HEK293T (cell line): ENCODE results near the gene MAPK8IP2.
"Not testable (repeated sequence)": the region's sequence is repeated elsewhere in the genome, so short reads cannot be mapped to it uniquely, and the experiment has no call there.

ENCODE experiments used
- CTCF ChIA-PET: fragments of 350-600 bp; formaldehyde crosslinking; extraction: SDS; loops from one replicate; lab custom pipeline; 2021; ENCODE audit warnings: antibody characterized with exemption, inconsistent platforms; lab: Yijun Ruan, JAX
- POLR2A ChIA-PET: fragments of 350-600 bp; formaldehyde crosslinking; extraction: SDS; loops from one replicate; lab custom pipeline; 2020; ENCODE audit warnings: antibody characterized with exemption, inconsistent platforms; lab: Yijun Ruan, JAX
- DNase-seq: peaks from one replicate; pipeline ENCODE4 v3.0.0; 2012; ENCODE audit warnings: mixed read lengths; ENCODE audit errors: extremely low spot score
- ARNT ChIP-seq: fragments of 450-650 bp; IDR thresholded peaks from 2 replicates; pipeline ENCODE4 v1.6.1; 2017; ENCODE audit warnings: mild to moderate bottlenecking
- BHLHE40 ChIP-seq: fragments of 450-650 bp; IDR thresholded peaks from 2 replicates; pipeline ENCODE4 v1.6.1; 2016; ENCODE audit warnings: mild to moderate bottlenecking, moderate library complexity, borderline replicate concordance
- CTBP1 ChIP-seq: fragments of 450-650 bp; IDR thresholded peaks from 2 replicates; pipeline ENCODE4 v1.6.1; 2016; ENCODE audit warnings: borderline replicate concordance
- ELF4 ChIP-seq: fragments of 450-650 bp; IDR thresholded peaks from 2 replicates; pipeline ENCODE4 v1.6.1; 2017; ENCODE audit warnings: antibody characterized with exemption
- FOXA1 ChIP-seq: fragments of 450-650 bp; IDR thresholded peaks from 2 replicates; pipeline ENCODE4 v1.6.1; 2016; ENCODE audit warnings: mild to moderate bottlenecking
- FOXK2 ChIP-seq: fragments of 450-650 bp; IDR thresholded peaks from 2 replicates; pipeline ENCODE4 v1.6.1; 2016; ENCODE audit warnings: mild to moderate bottlenecking
- FOXM1 ChIP-seq: fragments of 450-650 bp; IDR thresholded peaks from 2 replicates; pipeline ENCODE4 v1.6.1; 2017; ENCODE audit warnings: mild to moderate bottlenecking, borderline replicate concordance
- HDGF ChIP-seq: fragments of 450-650 bp; IDR thresholded peaks from 2 replicates; pipeline ENCODE4 v1.6.1; 2017; ENCODE audit warnings: antibody characterized with exemption, borderline replicate concordance
- L3MBTL2 ChIP-seq: fragments of 450-650 bp; conservative IDR thresholded peaks from 2 replicates; pipeline ENCODE4 v1.6.1; 2016; ENCODE audit warnings: mild to moderate bottlenecking
- LEF1 ChIP-seq: fragments of 450-650 bp; IDR thresholded peaks from 2 replicates; pipeline ENCODE4 v1.6.1; 2017; ENCODE audit warnings: mild to moderate bottlenecking, borderline replicate concordance
- NFRKB ChIP-seq: fragments of 450-650 bp; IDR thresholded peaks from 2 replicates; pipeline ENCODE4 v1.6.1; 2016; ENCODE audit warnings: mild to moderate bottlenecking, moderate library complexity
- SP1 ChIP-seq: fragments of 450-650 bp; IDR thresholded peaks from 2 replicates; pipeline ENCODE4 v1.6.1; 2017
- SUZ12 ChIP-seq: fragments of 450-650 bp; IDR thresholded peaks from 2 replicates; pipeline ENCODE4 v1.6.1; 2016; ENCODE audit warnings: mild to moderate bottlenecking
- TARDBP ChIP-seq: fragments of 450-650 bp; IDR thresholded peaks from 2 replicates; pipeline ENCODE4 v1.6.1; 2016
- ZNF384 ChIP-seq: fragments of 450-650 bp; IDR thresholded peaks from 2 replicates; pipeline ENCODE4 v1.6.1; 2016
- TF ChIP-seq, protein P1 (sequence below): fragments of 450-650 bp; IDR thresholded peaks from 2 replicates; pipeline ENCODE4 v1.6.1; 2016

Gene MAPK8IP2

DNA sequence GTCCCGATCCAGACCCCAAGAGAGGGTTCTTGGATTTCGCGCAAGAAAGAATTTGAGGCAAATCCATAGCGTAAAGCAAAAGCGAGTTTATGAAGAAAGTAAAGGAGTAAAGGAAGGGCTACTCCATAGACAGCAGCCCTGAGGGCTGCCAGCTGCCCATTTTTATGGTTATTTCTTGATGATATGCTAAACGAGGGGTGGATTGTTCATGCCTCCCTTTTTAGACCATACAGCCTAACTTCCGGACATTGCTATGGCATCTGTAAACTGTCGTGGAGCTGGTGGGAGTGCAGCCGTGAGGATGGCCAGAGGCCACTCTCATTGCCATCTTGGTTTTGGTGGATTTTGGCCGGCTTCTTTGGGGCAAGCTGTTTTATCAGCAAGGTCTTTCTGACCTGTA, 52.7 kb downstream of the MAPK8IP2 start:
- CTCF ChIA-PET: no interaction called here
- no peak for DNase-seq

DNA sequence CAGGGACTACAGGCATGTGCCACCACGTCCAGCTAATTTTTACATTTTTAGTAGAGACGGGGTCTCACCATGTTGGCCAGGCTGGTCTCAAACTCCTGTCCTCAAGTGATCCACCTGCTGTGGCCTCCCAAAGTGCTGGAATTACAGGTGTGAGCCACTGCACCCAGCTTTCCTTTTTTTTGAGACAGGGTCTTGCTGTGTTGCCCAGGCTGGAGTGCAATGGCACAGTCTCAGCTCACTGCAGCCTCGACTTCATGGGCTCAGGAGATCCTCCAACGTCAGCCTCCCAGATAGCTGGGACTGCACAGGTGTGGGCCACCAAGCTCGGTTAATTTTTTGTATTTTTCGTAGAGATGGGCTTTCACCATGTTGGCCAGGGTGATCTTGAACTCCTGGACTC, 54.1 kb downstream of the MAPK8IP2 start:
- CTCF ChIA-PET, DNase-seq, POLR2A ChIA-PET: not testable (repeated sequence)

More for the DNA sequence above, 52.7 kb downstream of the MAPK8IP2 start:
- no peak for TF ChIP-seq ELF4
- TF ChIP-seq FOXK2: no peak
- no peak for TF ChIP-seq FOXM1
- no peak for TF ChIP-seq SUZ12
- TF ChIP-seq, protein P1, sequence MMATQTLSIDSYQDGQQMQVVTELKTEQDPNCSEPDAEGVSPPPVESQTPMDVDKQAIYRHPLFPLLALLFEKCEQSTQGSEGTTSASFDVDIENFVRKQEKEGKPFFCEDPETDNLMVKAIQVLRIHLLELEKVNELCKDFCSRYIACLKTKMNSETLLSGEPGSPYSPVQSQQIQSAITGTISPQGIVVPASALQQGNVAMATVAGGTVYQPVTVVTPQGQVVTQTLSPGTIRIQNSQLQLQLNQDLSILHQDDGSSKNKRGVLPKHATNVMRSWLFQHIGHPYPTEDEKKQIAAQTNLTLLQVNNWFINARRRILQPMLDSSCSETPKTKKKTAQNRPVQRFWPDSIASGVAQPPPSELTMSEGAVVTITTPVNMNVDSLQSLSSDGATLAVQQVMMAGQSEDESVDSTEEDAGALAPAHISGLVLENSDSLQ: no peak
- TF ChIP-seq NFRKB: no peak
- no peak for TF ChIP-seq FOXA1
- TF ChIP-seq SP1: no peak
- no peak for TF ChIP-seq ARNT
- no peak for TF ChIP-seq HDGF
- TF ChIP-seq L3MBTL2: no peak
- no peak for TF ChIP-seq ZNF384
- no peak for TF ChIP-seq BHLHE40
- POLR2A ChIA-PET: no interaction called here

DNA sequence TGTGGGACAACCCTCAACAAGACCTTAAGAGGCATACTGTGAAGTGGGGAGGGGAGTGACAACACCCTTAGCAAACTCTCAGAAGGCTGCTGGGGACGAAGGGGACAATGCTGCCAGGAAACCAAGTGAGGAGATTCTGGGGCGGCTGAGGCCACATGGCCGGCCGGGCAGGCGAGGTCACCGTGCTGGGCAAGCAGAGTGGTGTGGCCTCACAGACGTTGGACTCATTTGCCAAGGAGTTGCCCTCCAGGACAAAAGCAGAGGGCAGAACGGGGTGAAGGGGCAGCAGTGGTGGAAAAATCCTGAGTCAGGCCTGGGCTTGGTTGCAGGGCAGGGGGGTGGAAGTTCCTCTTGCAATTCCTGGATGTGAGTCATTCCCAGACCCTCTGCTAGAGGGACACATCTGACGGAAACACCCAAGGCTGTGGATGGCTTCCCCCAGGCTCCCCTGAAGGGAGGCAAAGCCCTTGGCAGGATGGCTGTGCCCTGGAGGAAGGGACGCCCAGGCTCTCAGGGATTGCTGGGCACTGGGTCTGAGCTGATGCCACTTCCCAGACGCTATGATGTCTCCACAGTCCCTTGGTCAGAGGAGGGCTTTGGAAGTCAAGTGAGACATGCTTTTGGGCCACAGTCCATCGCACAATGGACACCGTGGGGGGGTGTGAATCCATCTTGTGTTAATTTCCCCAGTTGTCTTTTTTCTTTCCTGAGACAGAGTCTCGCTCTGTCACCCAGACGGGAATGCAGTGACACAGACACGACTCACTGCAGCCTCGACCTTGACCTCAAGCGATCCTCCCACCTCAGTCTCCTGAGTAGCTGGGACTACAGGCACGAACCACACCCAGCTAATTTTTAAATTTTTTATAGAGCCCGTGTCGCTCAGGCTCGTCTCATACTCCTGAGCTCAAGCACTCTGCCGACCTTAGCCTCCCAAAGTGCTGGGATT, 55.8 kb downstream of the MAPK8IP2 start:
- ChIA-PET CTCF (interaction anchor here (0.6 kb wide), 1 partner anchor 8 kb away, joined by 3 read pairs; no protein-coding TSS in a partner anchor), POLR2A (no interaction called here)
- no peak for DNase-seq
- TF ChIP-seq LEF1 (no peak), HDGF (no peak), NFRKB (no peak), L3MBTL2 (no peak), ZNF384 (no peak), FOXA1 (no peak)

DNA sequence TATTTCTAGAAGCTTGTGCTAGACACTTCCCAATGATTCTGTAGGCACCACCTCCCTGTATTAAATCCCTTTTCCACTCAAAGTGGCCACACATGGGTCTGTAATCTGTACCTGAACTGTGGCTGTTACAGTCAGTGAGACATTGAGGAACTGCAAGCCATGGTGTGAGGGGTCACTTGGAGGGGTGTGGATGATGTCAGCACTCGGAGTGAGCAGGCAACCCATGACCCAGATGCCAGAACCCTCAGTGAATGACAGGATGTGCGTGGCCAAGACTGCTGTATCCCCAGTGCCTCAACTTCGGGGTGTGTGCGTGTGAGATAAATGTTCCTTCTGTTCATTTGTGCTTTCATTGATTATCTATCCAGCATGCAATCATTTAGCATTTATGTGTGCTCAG, 57.3 kb downstream of the MAPK8IP2 start:
- DNase-seq: no peak
- TF ChIP-seq SP1 (no peak), FOXA1 (no peak), L3MBTL2 (no peak)
- ChIA-PET POLR2A (no interaction called here), CTCF (interaction anchor here (0.6 kb wide), 1 partner anchor 12 kb away, joined by 3 read pairs; no protein-coding TSS in a partner anchor)

DNA sequence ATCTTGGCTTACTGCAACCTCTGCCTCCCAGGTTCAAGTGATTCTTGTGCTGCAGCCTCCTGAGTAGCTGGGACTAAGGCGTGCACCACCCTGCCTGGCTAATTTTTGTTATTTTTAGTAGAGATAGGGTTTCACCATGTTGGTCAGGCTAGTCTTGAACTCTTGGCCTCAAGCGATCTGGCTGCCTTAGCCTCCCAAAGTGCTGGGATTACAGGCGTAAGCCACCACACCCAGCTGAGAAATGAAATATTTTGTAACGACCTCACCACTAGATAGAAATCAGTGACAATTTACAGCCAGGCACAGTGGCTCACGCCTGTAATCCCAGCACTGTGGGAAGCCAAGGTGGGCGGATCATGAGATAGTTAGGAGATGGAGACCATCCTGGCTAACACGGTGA, 59.1 kb downstream of the MAPK8IP2 start:
- POLR2A ChIA-PET, DNase-seq, CTCF ChIA-PET: not testable (repeated sequence)

DNA sequence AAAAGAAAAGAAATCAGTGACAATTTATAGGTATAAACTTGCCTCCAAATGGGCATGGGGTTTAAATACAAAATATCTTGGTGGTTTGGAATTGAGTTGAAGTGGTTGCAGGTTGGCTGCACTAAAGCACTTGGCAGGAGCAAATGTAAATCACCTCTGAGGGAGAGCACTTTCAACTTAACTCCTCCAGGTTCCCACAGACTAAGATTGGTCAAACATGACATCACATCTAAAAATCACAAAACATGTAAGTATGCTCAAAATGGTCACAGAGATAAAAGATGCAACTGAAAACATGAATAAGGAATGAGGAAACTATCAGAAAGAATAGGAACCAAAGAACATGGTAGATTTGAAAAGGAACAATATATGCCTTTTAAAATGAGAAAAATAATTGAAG, 59.7 kb downstream of the MAPK8IP2 start:
- DNase-seq: no peak
- TF ChIP-seq ZNF384 (no peak), FOXK2 (no peak), FOXA1 (no peak), HDGF (no peak), BHLHE40 (no peak), CTBP1 (no peak), L3MBTL2 (no peak), ELF4 (no peak), FOXM1 (no peak), ARNT (no peak), SUZ12 (no peak), NFRKB (no peak), LEF1 (no peak), TARDBP (no peak)
- TF ChIP-seq, protein P1: no peak
- ChIA-PET CTCF (no interaction called here), POLR2A (no interaction called here)
